K562 (cell line): ENCODE data around the gene MFAP3. TPM values are rescaled to one million over a fixed set of nuclear protein-coding genes. Genes with fewer than 3 reads are reported as not detected.

Experiments used
- ATAC-seq: fragments of 200-7000 bp; cut with Tn5 transposase; 3 replicates; pipeline ENCODE4 v1.9.1; 2020; ENCODE audit warnings: moderate library complexity
- BruUV-seq: library from RNA; stranded (reverse); fragments of 400-500 nt; replicated peaks from 2 replicates; lab custom pipeline; 2021; lab: Mats Ljungman, UMichigan
- CTCF ChIA-PET: fragments of 300-600 bp; formaldehyde crosslinking; extraction: SDS; loops from one replicate; lab custom pipeline; 2021; ENCODE audit warnings: low intra/inter-chr PET ratio; lab: Yijun Ruan, JAX
- POLR2A ChIA-PET: fragments of 300-600, 350-650 bp; sonication (Branson Sonifier 250); formaldehyde crosslinking; extraction: SDS; loops from one replicate; lab custom pipeline; 2021; ENCODE audit warnings: antibody characterized with exemption, inconsistent platforms; lab: Yijun Ruan, JAX
- DNase-seq, 4 experiments: peaks; one replicate each; pipeline versions ENCODE4 v3.0.0 to v3.0.0-alpha.2; 2011 to 2018; ENCODE audit warnings: low spot score in 3 of 4, mixed read lengths in 3 of 4; ENCODE audit errors: extremely low read depth in 1 of 4
- FAIRE-seq: peaks from 2 replicates; lab custom pipeline; 2011; peaks lifted over from hg19 to GRCh38; lab: Jason Lieb, UNC
- H2AFZ ChIP-seq: 2 replicates; pipeline ENCODE4 v1.6.0; 2011; ENCODE audit warnings: low read depth, low read length, control low read depth, inconsistent platforms
- H3K27ac ChIP-seq: fragments of 200-600 bp; 3 replicates; pipeline ENCODE4 v1.8.0; 2011; ENCODE audit warnings: low read depth, mild to moderate bottlenecking, control low read depth, inconsistent platforms, low read length, moderate library complexity, mixed read lengths; ENCODE audit errors: extremely low read depth
- H3K27me3 ChIP-seq, 2 experiments: fragments of 300-600 bp in 1 of 2; 2 replicates in 1 of 2; 3 replicates in 1 of 2; pipeline versions ENCODE4 v1.6.0 to v1.8.0; 2011; ENCODE audit warnings: inconsistent platforms in 2 of 2, low read length in 2 of 2, mild to moderate bottlenecking in 1 of 2, mixed read lengths in 1 of 2, moderate library complexity in 1 of 2; ENCODE audit not compliant: control insufficient read depth in 2 of 2, insufficient read depth in 2 of 2
- H3K36me3 ChIP-seq: fragments of 300-600 bp; 3 replicates; pipeline ENCODE4 v1.8.0; 2011; ENCODE audit warnings: mild to moderate bottlenecking, low read length, inconsistent platforms; ENCODE audit not compliant: control insufficient read depth, insufficient read depth
- H3K4me1 ChIP-seq, 2 experiments: fragments of 200-600 bp in 1 of 2; replicated peaks in 1 of 2; 2 replicates in 1 of 2; 3 replicates in 1 of 2; pipeline versions ENCODE4 v1.5.1 to v1.8.0; 2011; ENCODE audit warnings: inconsistent platforms in 2 of 2, low read length in 2 of 2, mild to moderate bottlenecking in 1 of 2, mixed read lengths in 1 of 2, moderate library complexity in 1 of 2; ENCODE audit not compliant: control insufficient read depth in 2 of 2, insufficient read depth in 2 of 2
- H3K4me2 ChIP-seq: 2 replicates; pipeline ENCODE4 v1.6.1; 2011; ENCODE audit warnings: low read length, control low read depth, inconsistent platforms, mixed read lengths; ENCODE audit not compliant: insufficient read depth
- H3K4me3 ChIP-seq: fragments of 200-600 bp; sonication (generic), shearing (Covaris generic); 2 replicates; pipeline ENCODE4 v1.5.1; 2016; ENCODE audit warnings: control low read depth, inconsistent platforms
- H3K79me2 ChIP-seq: fragments of 200-600 bp; 3 replicates; pipeline ENCODE4 v1.8.0; 2011; ENCODE audit warnings: low read length, inconsistent platforms; ENCODE audit not compliant: control insufficient read depth, insufficient read depth
- H3K9ac ChIP-seq, 2 experiments: 2 replicates each; pipeline versions ENCODE4 v1.6.0 to v1.6.1; 2011; ENCODE audit warnings: low read depth in 2 of 2, low read length in 2 of 2, control low read depth in 1 of 2, inconsistent platforms in 1 of 2, mild to moderate bottlenecking in 1 of 2, mixed read lengths in 1 of 2; ENCODE audit not compliant: insufficient read depth in 1 of 2
- H3K9me1 ChIP-seq: one replicate; pipeline ENCODE4 v1.6.0; 2011; ENCODE audit warnings: inconsistent platforms, mild to moderate bottlenecking, low read length, moderate library complexity; ENCODE audit not compliant: control insufficient read depth, insufficient read depth
- H3K9me3 ChIP-seq: replicated peaks from 2 replicates; pipeline ENCODE4 v1.5.1; 2011; ENCODE audit warnings: low read depth, low read length, inconsistent platforms; ENCODE audit not compliant: control insufficient read depth, insufficient read depth
- H4K20me1 ChIP-seq: replicated peaks from 2 replicates; pipeline ENCODE4 v1.6.1; 2011; ENCODE audit warnings: low read length, inconsistent platforms, mixed read lengths; ENCODE audit not compliant: control insufficient read depth, insufficient read depth
- CHD2 ChIP-seq: IDR thresholded peaks from 2 replicates; pipeline ENCODE4 v1.6.1; 2011; ENCODE audit warnings: low read depth, low read length
- FOXJ3 ChIP-seq: sonication (generic); formaldehyde crosslinking; IDR thresholded peaks from 2 replicates; pipeline ENCODE4 v1.4.0; 2020; ENCODE audit warnings: mild to moderate bottlenecking, missing genetic modification reagents
- HMG20A ChIP-seq: fragments of 450-650 bp; formaldehyde crosslinking; conservative IDR thresholded peaks from 2 replicates; pipeline ENCODE4 v1.4.0; 2020; ENCODE audit warnings: mild to moderate bottlenecking, mixed read lengths
- POU5F1 ChIP-seq: fragments of 150-350 bp; IDR thresholded peaks from 2 replicates; pipeline ENCODE4 v1.6.1; 2014; ENCODE audit warnings: borderline replicate concordance, low read length, low read depth, mild to moderate bottlenecking; ENCODE audit not compliant: partially characterized antibody
- YY1 ChIP-seq, 3 experiments: IDR thresholded peaks; 2 replicates each; pipeline ENCODE4 v1.6.1; 2011; ENCODE audit warnings: low read length in 2 of 3, mild to moderate bottlenecking in 2 of 3, moderate library complexity in 2 of 3, borderline replicate concordance in 1 of 3, control low read depth in 1 of 3, low read depth in 1 of 3; ENCODE audit not compliant: insufficient read depth in 3 of 3, insufficient replicate concordance in 2 of 3, control insufficient read depth in 1 of 3, insufficient read length in 1 of 3; ENCODE audit errors: extremely low read depth in 1 of 3
- ZNF644 ChIP-seq: fragments of 200-800 bp; sonication (Bioruptor generic); IDR thresholded peaks from 2 replicates; pipeline ENCODE4 v1.6.1; 2016; ENCODE audit warnings: low read depth, missing genetic modification characterization, missing compliant biosample characterization
- WGBS: fragments of 100-300 bp; shearing (Covaris generic); methylation state at CpG from one replicate; pipeline ENCODE4 v1.1.6; 2016; ENCODE audit warnings: low coverage, mixed read lengths; ENCODE audit not compliant: insufficient coverage; ENCODE audit errors: missing lambda C conversion rate; 5-methylcytosine and 5-hydroxymethylcytosine counted together
- in situ Hi-C: fragments of 300-500 bp; cut with MboI; formaldehyde crosslinking; loops from 4 replicates; pipeline ENCODE4 v1.15.0; 2018; ENCODE audit warnings: inconsistent platforms, mixed read lengths
- intact Hi-C: fragments of 100-400 bp; cut with micrococcal nuclease; formaldehyde crosslinking; loops from 2 replicates; pipeline ENCODE4 v1.14.2; 2022
- polyA plus RNA-seq, 8 experiments: library from polyadenylated mRNA; depleted of rRNA in 4 of 8; stranded (reverse) in 5 of 8; unstranded in 3 of 8; fragments of >200 nt; fragmentation: Nextera tagmentation in 2 of 8; fragmentation: Illumina TruSeq in 1 of 8; extraction: Ambion mirVana in 2 of 8; extraction: Trizol in 1 of 8; gene quantifications; 2 replicates each; pipeline versions ENCODE4 v1.2.1 to v1.2.3, GENCODE V29; 2011 to 2014; ENCODE audit warnings: inconsistent platforms in 1 of 8, missing spikeins in 1 of 8
- total RNA-seq, 7 experiments: library from RNA; depleted of rRNA in 6 of 7; stranded (reverse); fragments of >200 nt in 6 of 7; fragmentation: Illumina TruSeq in 2 of 7; extraction: Trizol in 2 of 7; gene quantifications; 2 replicates each; pipeline versions ENCODE4 v1.2.1 to v1.2.3, GENCODE V29; 2011 to 2021; ENCODE audit warnings: low replicate concordance in 1 of 7
- TF ChIP-seq, protein P1 (sequence below): fragments of 250-450 bp; sonication (Bioruptor Pico); IDR thresholded peaks from 2 replicates; pipeline ENCODE4 v1.4.0; 2020
- TF ChIP-seq, protein P2 (sequence below), 2 experiments: IDR thresholded peaks in 1 of 2; conservative IDR thresholded peaks in 1 of 2; 2 replicates each; pipeline ENCODE4 v1.6.1; 2016; ENCODE audit warnings: low read depth in 2 of 2, mild to moderate bottlenecking in 1 of 2, missing compliant biosample characterization in 1 of 2, missing genetic modification characterization in 1 of 2, moderate library complexity in 1 of 2
- TF ChIP-seq, protein P3 (sequence below): sonication (generic); formaldehyde crosslinking; IDR thresholded peaks from 2 replicates; pipeline ENCODE4 v1.8.0; 2022; ENCODE audit warnings: mild to moderate bottlenecking, missing genetic modification reagents, borderline replicate concordance

The MFAP3 gene
- total and polyA plus RNA-seq, 9 of the 15 experiments (the other 6 are each of a cell fraction or from before 2014, with no cell fraction given): 9.5 to 39.1 (median 20.7) TPM

GRCh38 chr5:154086641-154087040 is 47.9 kb downstream of the MFAP3 start:
- no peaks in the 10 kb centered on the region for H3K9me1 ChIP-seq
- intact Hi-C loops (no loop called here), in situ Hi-C loops (no loop called here)
- ChIA-PET CTCF (no interaction called here), POLR2A (interaction anchor here (0.6 to 1.3 kb wide), 4 partner anchors 14 to 355 kb away, joined by 3 to 6 read pairs (median 3); no protein-coding TSS in a partner anchor)
- no peaks in the 10 kb centered on the region for H3K79me2 ChIP-seq
- no peak overlapping the region for H3K4me3 ChIP-seq
- H4K20me1 ChIP-seq: 0 out of 2 replicates have a peak, but pooled peaks cover 3% of the 10 kb centered on the region
- no peak for DNase-seq
- H3K27me3 ChIP-seq: peaks cover 21 to 27% of the 10 kb centered on the region in 2 experiments; a peak in 4 of 5 replicates
- BruUV-seq: no TSS peak
- FAIRE-seq: no peak
- no peaks in the 10 kb centered on the region for H3K9me3 ChIP-seq
- H2AFZ ChIP-seq: no peak overlapping the region
- no peaks in the 10 kb centered on the region for H3K4me1 ChIP-seq
- H3K4me2 ChIP-seq: no peak overlapping the region
- no peaks in the 10 kb centered on the region for H3K36me3 ChIP-seq
- H3K9ac ChIP-seq: no peak overlapping the region
- no peak for ATAC-seq
- H3K27ac ChIP-seq: no peak overlapping the region
- 0% methylated on average over 4 of the region's 4 CpGs for WGBS
- TF ChIP-seq CHD2 (no peak), FOXJ3 (CRISPR knock-in tag) (no peak), HMG20A (CRISPR knock-in tag) (no peak), YY1 (IDR thresholded peaks at IDR 0.05; ENCODE audit: borderline replicate concordance in 1 of 3, control insufficient read depth in 1 of 3, extremely low read depth in 1 of 3, insufficient read depth in 3 of 3, insufficient read length in 1 of 3, insufficient replicate concordance in 2 of 3, low read depth in 1 of 3, low read length in 2 of 3) (no peak), POU5F1 (no peak), ZNF644 (tag) (no peak)
- TF ChIP-seq, protein P1, sequence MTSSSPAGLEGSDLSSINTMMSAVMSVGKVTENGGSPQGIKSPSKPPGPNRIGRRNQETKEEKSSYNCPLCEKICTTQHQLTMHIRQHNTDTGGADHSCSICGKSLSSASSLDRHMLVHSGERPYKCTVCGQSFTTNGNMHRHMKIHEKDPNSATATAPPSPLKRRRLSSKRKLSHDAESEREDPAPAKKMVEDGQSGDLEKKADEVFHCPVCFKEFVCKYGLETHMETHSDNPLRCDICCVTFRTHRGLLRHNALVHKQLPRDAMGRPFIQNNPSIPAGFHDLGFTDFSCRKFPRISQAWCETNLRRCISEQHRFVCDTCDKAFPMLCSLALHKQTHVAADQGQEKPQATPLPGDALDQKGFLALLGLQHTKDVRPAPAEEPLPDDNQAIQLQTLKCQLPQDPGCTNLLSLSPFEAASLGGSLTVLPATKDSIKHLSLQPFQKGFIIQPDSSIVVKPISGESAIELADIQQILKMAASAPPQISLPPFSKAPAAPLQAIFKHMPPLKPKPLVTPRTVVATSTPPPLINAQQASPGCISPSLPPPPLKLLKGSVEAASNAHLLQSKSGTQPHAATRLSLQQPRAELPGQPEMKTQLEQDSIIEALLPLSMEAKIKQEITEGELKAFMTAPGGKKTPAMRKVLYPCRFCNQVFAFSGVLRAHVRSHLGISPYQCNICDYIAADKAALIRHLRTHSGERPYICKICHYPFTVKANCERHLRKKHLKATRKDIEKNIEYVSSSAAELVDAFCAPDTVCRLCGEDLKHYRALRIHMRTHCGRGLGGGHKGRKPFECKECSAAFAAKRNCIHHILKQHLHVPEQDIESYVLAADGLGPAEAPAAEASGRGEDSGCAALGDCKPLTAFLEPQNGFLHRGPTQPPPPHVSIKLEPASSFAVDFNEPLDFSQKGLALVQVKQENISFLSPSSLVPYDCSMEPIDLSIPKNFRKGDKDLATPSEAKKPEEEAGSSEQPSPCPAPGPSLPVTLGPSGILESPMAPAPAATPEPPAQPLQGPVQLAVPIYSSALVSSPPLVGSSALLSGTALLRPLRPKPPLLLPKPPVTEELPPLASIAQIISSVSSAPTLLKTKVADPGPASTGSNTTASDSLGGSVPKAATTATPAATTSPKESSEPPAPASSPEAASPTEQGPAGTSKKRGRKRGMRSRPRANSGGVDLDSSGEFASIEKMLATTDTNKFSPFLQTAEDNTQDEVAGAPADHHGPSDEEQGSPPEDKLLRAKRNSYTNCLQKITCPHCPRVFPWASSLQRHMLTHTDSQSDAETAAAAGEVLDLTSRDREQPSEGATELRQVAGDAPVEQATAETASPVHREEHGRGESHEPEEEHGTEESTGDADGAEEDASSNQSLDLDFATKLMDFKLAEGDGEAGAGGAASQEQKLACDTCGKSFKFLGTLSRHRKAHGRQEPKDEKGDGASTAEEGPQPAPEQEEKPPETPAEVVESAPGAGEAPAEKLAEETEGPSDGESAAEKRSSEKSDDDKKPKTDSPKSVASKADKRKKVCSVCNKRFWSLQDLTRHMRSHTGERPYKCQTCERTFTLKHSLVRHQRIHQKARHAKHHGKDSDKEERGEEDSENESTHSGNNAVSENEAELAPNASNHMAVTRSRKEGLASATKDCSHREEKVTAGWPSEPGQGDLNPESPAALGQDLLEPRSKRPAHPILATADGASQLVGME (CRISPR knock-in tag): no peak
- TF ChIP-seq, protein P2, sequence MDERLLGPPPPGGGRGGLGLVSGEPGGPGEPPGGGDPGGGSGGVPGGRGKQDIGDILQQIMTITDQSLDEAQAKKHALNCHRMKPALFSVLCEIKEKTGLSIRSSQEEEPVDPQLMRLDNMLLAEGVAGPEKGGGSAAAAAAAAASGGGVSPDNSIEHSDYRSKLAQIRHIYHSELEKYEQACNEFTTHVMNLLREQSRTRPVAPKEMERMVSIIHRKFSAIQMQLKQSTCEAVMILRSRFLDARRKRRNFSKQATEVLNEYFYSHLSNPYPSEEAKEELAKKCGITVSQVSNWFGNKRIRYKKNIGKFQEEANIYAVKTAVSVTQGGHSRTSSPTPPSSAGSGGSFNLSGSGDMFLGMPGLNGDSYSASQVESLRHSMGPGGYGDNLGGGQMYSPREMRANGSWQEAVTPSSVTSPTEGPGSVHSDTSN (CRISPR knock-in tag; IDR thresholded peaks at IDR 0.05; ENCODE audit: low read depth): no peak
- TF ChIP-seq, protein P2 (tag; conservative IDR thresholded peaks at IDR 0.05; ENCODE audit: low read depth): no peak
- TF ChIP-seq, protein P3, sequence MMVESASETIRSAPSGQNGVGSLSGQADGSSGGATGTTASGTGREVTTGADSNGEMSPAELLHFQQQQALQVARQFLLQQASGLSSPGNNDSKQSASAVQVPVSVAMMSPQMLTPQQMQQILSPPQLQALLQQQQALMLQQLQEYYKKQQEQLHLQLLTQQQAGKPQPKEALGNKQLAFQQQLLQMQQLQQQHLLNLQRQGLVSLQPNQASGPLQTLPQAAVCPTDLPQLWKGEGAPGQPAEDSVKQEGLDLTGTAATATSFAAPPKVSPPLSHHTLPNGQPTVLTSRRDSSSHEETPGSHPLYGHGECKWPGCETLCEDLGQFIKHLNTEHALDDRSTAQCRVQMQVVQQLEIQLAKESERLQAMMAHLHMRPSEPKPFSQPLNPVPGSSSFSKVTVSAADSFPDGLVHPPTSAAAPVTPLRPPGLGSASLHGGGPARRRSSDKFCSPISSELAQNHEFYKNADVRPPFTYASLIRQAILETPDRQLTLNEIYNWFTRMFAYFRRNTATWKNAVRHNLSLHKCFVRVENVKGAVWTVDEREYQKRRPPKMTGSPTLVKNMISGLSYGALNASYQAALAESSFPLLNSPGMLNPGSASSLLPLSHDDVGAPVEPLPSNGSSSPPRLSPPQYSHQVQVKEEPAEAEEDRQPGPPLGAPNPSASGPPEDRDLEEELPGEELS (CRISPR knock-in tag): no peak
